Kidney (tissue), 14 donors: ENCODE data around the gene FRRS1L. TPM values are rescaled to one million over a fixed set of nuclear protein-coding genes. Genes with fewer than 3 reads are reported as not detected.

ENCODE experiments used
- DNase-seq, 5 donors: peaks; one replicate each; pipeline ENCODE4 v3.0.0-alpha.2; 2013 to 2020
- FAIRE-seq: peaks from 2 replicates; lab custom pipeline; 2012; peaks lifted over from hg19 to GRCh38; lab: Jason Lieb, UNC
- H3K27ac ChIP-seq, 2 donors: one replicate each; pipeline ENCODE4 v1.7.0; 2013; ENCODE audit warnings: low read depth in 2 of 2, low read length in 2 of 2, inconsistent platforms in 1 of 2
- H3K27me3 ChIP-seq: one replicate; pipeline ENCODE4 v1.7.1; 2013; ENCODE audit warnings: low read length, inconsistent platforms; ENCODE audit not compliant: control insufficient read depth, insufficient read depth
- H3K36me3 ChIP-seq, 3 donors: one replicate each; pipeline versions ENCODE4 v1.7.0 to v1.7.1; 2013; ENCODE audit warnings: low read length in 3 of 3, control low read depth in 1 of 3, inconsistent platforms in 1 of 3; ENCODE audit not compliant: insufficient read depth in 3 of 3, control insufficient read depth in 2 of 3
- H3K4me1 ChIP-seq, 3 donors: one replicate each; pipeline versions ENCODE4 v1.7.0 to v1.7.1; 2013; ENCODE audit warnings: low read length in 3 of 3, inconsistent platforms in 1 of 3, low read depth in 1 of 3; ENCODE audit not compliant: control insufficient read depth in 2 of 3, insufficient read depth in 2 of 3
- H3K4me3 ChIP-seq, 3 donors: one replicate each; pipeline versions ENCODE4 v1.7.0 to v1.8.1; 2013; ENCODE audit warnings: low read length in 3 of 3, control low read depth in 1 of 3, inconsistent platforms in 1 of 3
- H3K9ac ChIP-seq, 3 donors: one replicate each; pipeline versions ENCODE4 v1.7.0 to v1.7.1; 2013; ENCODE audit warnings: low read length in 3 of 3, control low read depth in 1 of 3, inconsistent platforms in 1 of 3
- H3K9me3 ChIP-seq, 3 donors: one replicate each; pipeline versions ENCODE4 v1.7.0 to v1.7.1; 2013; ENCODE audit warnings: low read length in 3 of 3, control low read depth in 1 of 3, inconsistent platforms in 1 of 3; ENCODE audit not compliant: control insufficient read depth in 2 of 3, insufficient read depth in 1 of 3
- intact Hi-C: fragments of 100-400 bp; cut with DNase I; formaldehyde crosslinking; loops from one replicate; pipeline ENCODE4 v1.11.1; 2022
- polyA plus RNA-seq: library from polyadenylated mRNA; stranded (reverse); fragments of 350-450 nt; fragmentation: Illumina TruSeq; extraction: RNeasy Lipid Tissue Mini Kit (QIAGEN cat#74804); gene quantifications from one replicate; pipeline ENCODE4 v1.2.3, GENCODE V29; 2014; ENCODE audit warnings: low read depth, low replicate concordance; ENCODE audit not compliant: insufficient read depth
- total RNA-seq: library from RNA; stranded (reverse); fragmentation: NEBNext Ultra II Directional; extraction: Animal tissue kit (Norgen Biotek cat#: 25700); gene quantifications from one replicate; pipeline ENCODE4 v1.2.1, GENCODE V29; 2021
- TF ChIP-seq, protein P1 (sequence below): IDR thresholded peaks from 3 replicates; pipeline ENCODE4 v1.5.1; 2012; ENCODE audit warnings: mild to moderate bottlenecking, moderate library complexity, borderline replicate concordance; ENCODE audit not compliant: insufficient read depth; ENCODE audit errors: extremely low read depth
- donor health status: control.
- donor health status: control.
- donor health status: control.
- donor health status: control.
- donor health status: control.
- donor health status: DM: yes; HTN: yes; CAD: no.
- donor health status: Normal renal cell carcinoma (clear cell type).

FRRS1L gene
- total and polyA plus RNA-seq, 2 donors from 2014 or later, result 0.06 TPM; not detected in 1

DNA sequence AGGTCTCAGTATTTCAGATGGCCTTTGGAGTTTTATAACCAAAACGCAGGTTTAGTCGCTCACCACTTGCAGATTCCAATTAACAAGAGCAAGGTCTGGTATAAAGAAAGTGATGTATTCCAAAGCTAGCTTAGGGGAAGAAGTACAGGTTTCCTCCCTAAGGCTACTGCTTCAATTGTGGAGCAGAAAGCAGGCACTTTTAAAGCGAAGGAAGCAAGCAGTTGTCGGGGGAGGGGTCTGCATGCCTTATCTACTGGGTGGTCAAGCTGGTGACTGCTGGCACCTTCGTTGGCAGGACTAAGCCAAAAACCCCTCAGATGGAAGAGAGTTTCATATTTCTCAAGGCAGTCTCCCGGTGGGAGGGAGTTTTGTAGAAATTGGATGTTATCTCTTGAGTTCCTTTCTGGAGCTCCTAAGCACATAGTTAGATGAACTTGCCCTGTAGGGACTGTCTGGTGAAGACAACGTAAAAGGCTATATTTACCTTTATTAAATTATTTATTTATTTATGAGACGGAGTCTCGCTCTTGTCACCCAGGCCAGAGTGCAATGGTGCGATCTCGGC lies 45.7 kb downstream of the FRRS1L start:
- H3K9me3 ChIP-seq, result no peaks in the 10 kb centered on the region
- DNase-seq (no peak), FAIRE-seq (no peak)
- intact Hi-C loops, result no loop called here
- no peak overlapping the region for H3K27ac ChIP-seq
- H3K36me3 ChIP-seq, result no peaks in the 10 kb centered on the region
- no peak overlapping the region for H3K9ac ChIP-seq
- no peaks in the 10 kb centered on the region for H3K27me3 ChIP-seq
- no peak overlapping the region for H3K4me3 ChIP-seq
- TF ChIP-seq, protein P1, sequence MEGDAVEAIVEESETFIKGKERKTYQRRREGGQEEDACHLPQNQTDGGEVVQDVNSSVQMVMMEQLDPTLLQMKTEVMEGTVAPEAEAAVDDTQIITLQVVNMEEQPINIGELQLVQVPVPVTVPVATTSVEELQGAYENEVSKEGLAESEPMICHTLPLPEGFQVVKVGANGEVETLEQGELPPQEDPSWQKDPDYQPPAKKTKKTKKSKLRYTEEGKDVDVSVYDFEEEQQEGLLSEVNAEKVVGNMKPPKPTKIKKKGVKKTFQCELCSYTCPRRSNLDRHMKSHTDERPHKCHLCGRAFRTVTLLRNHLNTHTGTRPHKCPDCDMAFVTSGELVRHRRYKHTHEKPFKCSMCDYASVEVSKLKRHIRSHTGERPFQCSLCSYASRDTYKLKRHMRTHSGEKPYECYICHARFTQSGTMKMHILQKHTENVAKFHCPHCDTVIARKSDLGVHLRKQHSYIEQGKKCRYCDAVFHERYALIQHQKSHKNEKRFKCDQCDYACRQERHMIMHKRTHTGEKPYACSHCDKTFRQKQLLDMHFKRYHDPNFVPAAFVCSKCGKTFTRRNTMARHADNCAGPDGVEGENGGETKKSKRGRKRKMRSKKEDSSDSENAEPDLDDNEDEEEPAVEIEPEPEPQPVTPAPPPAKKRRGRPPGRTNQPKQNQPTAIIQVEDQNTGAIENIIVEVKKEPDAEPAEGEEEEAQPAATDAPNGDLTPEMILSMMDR, result no peak
- H3K4me1 ChIP-seq, result peaks cover 0 to 13% (median 9%) of the 10 kb centered on the region in 3 donors

- no peak overlapping the region for H3K9ac ChIP-seq
- H3K27ac ChIP-seq, result no peak overlapping the region
- peak overlapping the region in 1 of 3 donors; percentile 14 for H3K4me3 ChIP-seq
These were observed 46.8 kb downstream of the FRRS1L start for GRCh38 chr9:109120204-109120789.

DNA sequence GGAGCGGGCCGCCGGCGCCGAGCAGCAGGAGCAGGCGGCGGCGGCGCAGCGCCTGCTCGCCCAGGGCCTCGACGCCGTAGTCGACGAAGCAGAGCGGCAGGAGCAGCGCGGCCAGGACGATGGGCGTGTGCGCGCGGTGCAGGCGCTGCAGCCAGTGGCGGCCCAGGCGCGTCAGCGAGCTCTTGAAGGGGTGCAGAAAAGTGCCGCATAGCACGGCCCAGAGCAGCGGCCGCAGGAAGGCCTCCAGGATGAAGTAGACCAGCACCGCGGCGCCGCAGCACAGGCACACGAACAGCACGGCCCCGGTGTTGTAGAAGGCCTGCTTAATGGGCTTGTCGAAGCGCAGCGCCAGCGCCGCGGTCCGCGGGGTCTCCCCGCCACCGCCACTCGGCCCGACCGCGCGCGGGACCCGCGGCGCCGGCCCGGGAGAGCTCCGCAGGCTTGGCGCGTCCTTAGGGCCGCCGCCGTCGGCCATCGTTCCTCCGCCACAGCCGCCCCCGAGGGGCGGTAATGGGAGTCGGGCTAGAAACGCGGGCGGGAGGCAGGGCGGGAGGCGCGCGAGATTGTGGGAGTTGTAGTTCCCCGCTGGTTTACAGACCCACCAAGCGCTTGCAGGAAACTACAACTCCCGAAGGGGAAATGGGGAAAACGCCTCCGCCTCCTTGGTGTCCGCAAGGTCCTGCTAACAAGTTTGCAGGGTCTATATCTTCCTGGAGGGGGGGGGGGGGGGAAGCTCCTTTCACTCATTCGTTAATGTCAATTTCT lies 47.4 kb downstream of the FRRS1L start, which contains the start of gene TMEM245:
TSS of gene TMEM245 (minus strand) at position 509 of the 765 bp plus-strand sequence. CDS start at position 475, 34 bp downstream.
- intact Hi-C loops, result no loop called here
- FAIRE-seq (peak; percentile 87), DNase-seq (peak; percentile 98 to 100 (median 98))

More at GRCh38 chr9:109120204-109120789, 46.8 kb downstream of the FRRS1L start:
- DNase-seq (no peak), FAIRE-seq (no peak)
- H3K4me1 ChIP-seq, result peaks cover 0 to 20% (median 13%) of the 10 kb centered on the region in 3 donors
- no peaks in the 10 kb centered on the region for H3K36me3 ChIP-seq
- intact Hi-C loops, result no loop called here
- no peaks in the 10 kb centered on the region for H3K9me3 ChIP-seq
- no peaks in the 10 kb centered on the region for H3K27me3 ChIP-seq
- TF ChIP-seq, protein P1, result no peak

More for the DNA sequence above, 47.4 kb downstream of the FRRS1L start, which contains the start of gene TMEM245:
- H3K4me3 ChIP-seq, result peak within 1 kb of the TSS; percentile 83 to 91 (median 89)
- no peaks in the 10 kb centered on the region for H3K36me3 ChIP-seq
- no peaks in the 10 kb centered on the region for H3K9me3 ChIP-seq
- TF ChIP-seq, protein P1, result no peak
- H3K27me3 ChIP-seq, result no peaks in the 10 kb centered on the region
- peaks cover 0 to 20% (median 15%) of the 10 kb centered on the region in 3 donors for H3K4me1 ChIP-seq
- H3K27ac ChIP-seq, result peak within 1 kb of the TSS; percentile 81 to 92
- peak within 1 kb of the TSS; percentile 44 to 90 (median 71) for H3K9ac ChIP-seq
